SK-N-SH (cell line): ENCODE data around the gene SLC44A5.

Experiments used
- CHD2 ChIP-seq: fragments of 150-350 bp; IDR thresholded peaks from 2 replicates; pipeline ENCODE4 v1.6.1; 2018; ENCODE audit warnings: low read length; ENCODE audit not compliant: partially characterized antibody
- CTCF ChIP-seq: fragments of 200-600 bp; sonication (generic); IDR thresholded peaks from 2 replicates; pipeline ENCODE4 v1.6.1; 2017; ENCODE audit warnings: antibody characterized with exemption, mild to moderate bottlenecking, moderate library complexity
- EP300 ChIP-seq, 2 experiments: IDR thresholded peaks; 2 replicates each; pipeline versions ENCODE4 v1.4.0 to v1.6.1; 2012; ENCODE audit warnings: borderline replicate concordance in 1 of 2, low read depth in 1 of 2, low read length in 1 of 2
- EZH2phosphoT487 ChIP-seq: fragments of 200-600 bp; sonication (generic); IDR thresholded peaks from 2 replicates; pipeline ENCODE4 v1.6.1; 2017; ENCODE audit warnings: low read depth, mixed run types, mild to moderate bottlenecking, antibody characterized with exemption, moderate library complexity, borderline replicate concordance
- IRF3 ChIP-seq: fragments of 150-350 bp; IDR thresholded peaks from 2 replicates; pipeline ENCODE4 v1.6.1; 2016; ENCODE audit warnings: mild to moderate bottlenecking, low read depth, low read length
- RAD21 ChIP-seq: IDR thresholded peaks from 2 replicates; pipeline ENCODE4 v1.6.1; 2012; ENCODE audit warnings: mild to moderate bottlenecking, low read length
- REST ChIP-seq: IDR thresholded peaks from 2 replicates; pipeline ENCODE4 v1.6.1; 2012; ENCODE audit warnings: mild to moderate bottlenecking, low read depth, low read length, moderate library complexity
- RFX5 ChIP-seq: IDR thresholded peaks from 2 replicates; pipeline ENCODE4 v1.6.1; 2012; ENCODE audit warnings: mild to moderate bottlenecking, improper control_type of control experiment, low read length
- SIN3A ChIP-seq: IDR thresholded peaks from 2 replicates; pipeline ENCODE4 v1.6.1; 2012; ENCODE audit warnings: low read depth, mild to moderate bottlenecking, low read length, moderate library complexity, borderline replicate concordance
- SMC3 ChIP-seq: IDR thresholded peaks from 2 replicates; pipeline ENCODE4 v1.6.1; 2012; ENCODE audit warnings: low read depth, low read length, improper control_type of control experiment
- TAF1 ChIP-seq: IDR thresholded peaks from 2 replicates; pipeline ENCODE4 v1.6.1; 2012; ENCODE audit warnings: low read depth, mild to moderate bottlenecking, low read length, moderate library complexity, borderline replicate concordance

GRCh38 chr1:75312620-75313019, 298.3 kb downstream of the SLC44A5 start:
- TF ChIP-seq IRF3: no peak
- no peak for TF ChIP-seq CTCF
- no peak for TF ChIP-seq EZH2phosphoT487
- no peak for TF ChIP-seq TAF1
- no peak for TF ChIP-seq SMC3
- no peak for TF ChIP-seq REST
- TF ChIP-seq RFX5: no peak
- no peak for TF ChIP-seq RAD21
- no peak for TF ChIP-seq EP300 (IDR thresholded peaks at IDR 0.05; ENCODE audit: borderline replicate concordance in 1 of 2, low read depth in 1 of 2, low read length in 1 of 2)
- no peak for TF ChIP-seq SIN3A
- no peak for TF ChIP-seq CHD2
